IMR-90 (cell line): Measurements from ENCODE around the gene CETP. TPM values are rescaled to one million over a fixed set of nuclear protein-coding genes. Genes with fewer than 3 reads are reported as not detected.

ENCODE experiments used
- ATAC-seq: fragments of 200-7000 bp; cut with Tn5 transposase; 2 replicates; pipeline ENCODE4 v1.9.1; 2020; ENCODE audit warnings: low read depth, mild to moderate bottlenecking, moderate library complexity
- BruUV-seq: library from RNA; stranded (reverse); fragments of 400-500 nt; replicated peaks from 2 replicates; lab custom pipeline; 2021; lab: Mats Ljungman, UMichigan
- CTCF ChIA-PET: fragments of 300-600 bp; formaldehyde crosslinking; extraction: SDS; loops from one replicate; lab custom pipeline; 2021; ENCODE audit warnings: antibody characterized with exemption; lab: Yijun Ruan, JAX
- POLR2A ChIA-PET: fragments of 300-600 bp; sonication (Branson Sonifier 250); formaldehyde crosslinking; loops from one replicate; lab custom pipeline; 2022; ENCODE audit warnings: antibody characterized with exemption; ENCODE audit not compliant: unreplicated experiment; lab: Charles Lee
- DNase-seq: peaks from one replicate; pipeline ENCODE4 v3.0.0; 2013
- H2AFZ ChIP-seq: replicated peaks from 2 replicates; pipeline ENCODE3; 2013; ENCODE audit warnings: low read length, mild to moderate bottlenecking; ENCODE audit not compliant: poor library complexity
- H2AK5ac ChIP-seq: 2 replicates; pipeline ENCODE4 v1.6.1; 2013; ENCODE audit warnings: low read depth, low read length, inconsistent platforms
- H2AK9ac ChIP-seq: replicated peaks from 2 replicates; pipeline ENCODE3; 2013; ENCODE audit warnings: mild to moderate bottlenecking, low read depth, low read length, moderate library complexity; ENCODE audit not compliant: poor library complexity
- H2BK120ac ChIP-seq: 2 replicates; pipeline ENCODE4 v1.6.1; 2013; ENCODE audit warnings: low read depth, low read length, inconsistent platforms
- H2BK15ac ChIP-seq: 3 replicates; pipeline ENCODE4 v1.6.1; 2013; ENCODE audit warnings: low read depth, low read length, inconsistent platforms
- H2BK20ac ChIP-seq: 2 replicates; pipeline ENCODE4 v1.6.1; 2013; ENCODE audit warnings: low read depth, mild to moderate bottlenecking, inconsistent platforms, low read length, moderate library complexity
- H2BK5ac ChIP-seq: 2 replicates; pipeline ENCODE4 v1.6.1; 2013; ENCODE audit warnings: mild to moderate bottlenecking, low read depth, low read length, inconsistent platforms; ENCODE audit not compliant: poor library complexity, severe bottlenecking
- H3K14ac ChIP-seq: replicated peaks from 2 replicates; pipeline ENCODE4 v1.6.1; 2013; ENCODE audit warnings: low read depth, low read length, inconsistent platforms
- H3K18ac ChIP-seq: 2 replicates; pipeline ENCODE4 v1.6.1; 2013; ENCODE audit warnings: low read depth, low read length, control low read depth
- H3K23ac ChIP-seq: 2 replicates; pipeline ENCODE4 v1.6.1; 2013; ENCODE audit warnings: low read depth, low read length, inconsistent platforms
- H3K27ac ChIP-seq: 2 replicates; pipeline ENCODE4 v1.5.1; 2013; ENCODE audit warnings: mild to moderate bottlenecking, control low read depth, low read length; ENCODE audit not compliant: insufficient read depth
- H3K27me3 ChIP-seq: 2 replicates; pipeline ENCODE4 v1.6.1; 2013; ENCODE audit warnings: low read length; ENCODE audit not compliant: control insufficient read depth, insufficient read depth
- H3K36me3 ChIP-seq: 2 replicates; pipeline ENCODE4 v1.6.1; 2013; ENCODE audit warnings: low read length, mixed read lengths; ENCODE audit not compliant: control insufficient read depth, insufficient read depth
- H3K4ac ChIP-seq: 2 replicates; pipeline ENCODE4 v1.6.1; 2013; ENCODE audit warnings: low read depth, low read length, inconsistent platforms
- H3K4me1 ChIP-seq: 2 replicates; pipeline ENCODE4 v1.6.1; 2013; ENCODE audit warnings: low read length, mixed read lengths; ENCODE audit not compliant: control insufficient read depth, insufficient read depth
- H3K4me2 ChIP-seq: 2 replicates; pipeline ENCODE4 v1.6.1; 2013; ENCODE audit warnings: low read depth, mild to moderate bottlenecking, control low read depth, low read length, moderate library complexity
- H3K4me3 ChIP-seq: 2 replicates; pipeline ENCODE4 v1.5.1; 2013; ENCODE audit warnings: low read depth, mild to moderate bottlenecking, control low read depth, low read length, moderate library complexity; ENCODE audit not compliant: insufficient read depth
- H3K56ac ChIP-seq: 2 replicates; pipeline ENCODE4 v1.6.1; 2013; ENCODE audit warnings: low read length, inconsistent platforms; ENCODE audit not compliant: insufficient read depth; ENCODE audit errors: extremely low read depth
- H3K79me1 ChIP-seq, 2 experiments: 2 replicates each; pipeline ENCODE4 v1.6.1; 2013; ENCODE audit warnings: low read length in 2 of 2, inconsistent platforms in 1 of 2, low read depth in 1 of 2
- H3K9ac ChIP-seq: 2 replicates; pipeline ENCODE4 v1.6.1; 2013; ENCODE audit warnings: low read depth, low read length, control low read depth
- H3K9me1 ChIP-seq: 2 replicates; pipeline ENCODE4 v1.6.1; 2013; ENCODE audit warnings: low read length, inconsistent platforms; ENCODE audit not compliant: insufficient read depth
- H3K9me3 ChIP-seq: 2 replicates; pipeline ENCODE4 v1.6.1; 2013; ENCODE audit warnings: low read length; ENCODE audit not compliant: control insufficient read depth, insufficient read depth
- H4K20me1 ChIP-seq: 2 replicates; pipeline ENCODE4 v1.6.1; 2013; ENCODE audit warnings: low read length, inconsistent platforms; ENCODE audit not compliant: insufficient read depth
- H4K5ac ChIP-seq: 2 replicates; pipeline ENCODE4 v1.6.1; 2013; ENCODE audit warnings: mild to moderate bottlenecking, low read depth, low read length, control low read depth
- H4K8ac ChIP-seq, 2 experiments: 2 replicates each; pipeline ENCODE4 v1.6.1; 2013; ENCODE audit warnings: low read depth in 2 of 2, low read length in 2 of 2, control low read depth in 1 of 2, inconsistent platforms in 1 of 2
- H4K91ac ChIP-seq: 2 replicates; pipeline ENCODE4 v1.6.1; 2013; ENCODE audit warnings: low read depth, low read length, inconsistent platforms; ENCODE audit not compliant: insufficient read depth
- BHLHE40 ChIP-seq: fragments of 150-350 bp; IDR thresholded peaks from 2 replicates; pipeline ENCODE4 v1.6.1; 2016; ENCODE audit warnings: mild to moderate bottlenecking, low read depth, low read length
- CEBPB ChIP-seq: IDR thresholded peaks from 2 replicates; pipeline ENCODE4 v1.6.1; 2012; ENCODE audit warnings: low read depth, low read length, improper control_type of control experiment
- CHD1 ChIP-seq: IDR thresholded peaks from 2 replicates; pipeline ENCODE4 v1.6.1; 2012; ENCODE audit warnings: low read depth, low read length, improper control_type of control experiment
- CTCF ChIP-seq: conservative IDR thresholded peaks from 2 replicates; pipeline ENCODE4 v1.5.1; 2012; ENCODE audit warnings: mild to moderate bottlenecking, low read depth, low read length, improper control_type of control experiment
- FOS ChIP-seq: fragments of 150-350 bp; IDR thresholded peaks from 2 replicates; pipeline ENCODE4 v1.6.1; 2016; ENCODE audit warnings: low read depth, low read length
- MAFK ChIP-seq: IDR thresholded peaks from 2 replicates; pipeline ENCODE4 v1.6.1; 2012; ENCODE audit warnings: low read depth, low read length, improper control_type of control experiment
- MAZ ChIP-seq: IDR thresholded peaks from 2 replicates; pipeline ENCODE4 v1.6.1; 2012; ENCODE audit warnings: low read depth, mild to moderate bottlenecking, low read length, improper control_type of control experiment, moderate library complexity, borderline replicate concordance
- MXI1 ChIP-seq: IDR thresholded peaks from 2 replicates; pipeline ENCODE4 v1.6.1; 2012; ENCODE audit warnings: low read depth, mild to moderate bottlenecking, low read length, moderate library complexity, borderline replicate concordance
- NFE2L2 ChIP-seq: fragments of 150-350 bp; IDR thresholded peaks from 2 replicates; pipeline ENCODE4 v1.6.1; 2016; ENCODE audit warnings: low read depth, mild to moderate bottlenecking, low read length
- POLR2A ChIP-seq: IDR thresholded peaks from 2 replicates; pipeline ENCODE4 v1.6.1; 2012; ENCODE audit warnings: mild to moderate bottlenecking, low read depth, low read length
- RAD21 ChIP-seq: IDR thresholded peaks from 2 replicates; pipeline ENCODE4 v1.6.1; 2012; ENCODE audit warnings: low read length, improper control_type of control experiment
- RCOR1 ChIP-seq: IDR thresholded peaks from 2 replicates; pipeline ENCODE4 v1.6.1; 2012; ENCODE audit warnings: mild to moderate bottlenecking, low read length, improper control_type of control experiment; ENCODE audit not compliant: insufficient replicate concordance
- RFX5 ChIP-seq: IDR thresholded peaks from 2 replicates; pipeline ENCODE4 v1.8.0; 2012; ENCODE audit warnings: low read depth, mild to moderate bottlenecking, low read length, moderate library complexity
- SMC3 ChIP-seq: fragments of 150-350 bp; IDR thresholded peaks from 2 replicates; pipeline ENCODE4 v1.6.1; 2016; ENCODE audit warnings: low read depth, mild to moderate bottlenecking, antibody characterized with exemption, low read length, moderate library complexity
- USF2 ChIP-seq: fragments of 150-350 bp; IDR thresholded peaks from 2 replicates; pipeline ENCODE4 v1.6.1; 2017; ENCODE audit warnings: mild to moderate bottlenecking, antibody characterized with exemption, low read length, low read depth
- WGBS, 2 experiments: methylation state at CpG; one replicate each; pipeline versions ENCODE4 v1.1.5 to v1.1.7; 2013; ENCODE audit warnings: missing lambda C conversion rate in 2 of 2; ENCODE audit not compliant: insufficient read length in 1 of 2; ENCODE audit errors: extremely low coverage in 2 of 2; 5-methylcytosine and 5-hydroxymethylcytosine counted together
- dilution Hi-C: fragments of 300-500 bp; cut with HindIII; formaldehyde crosslinking; loops from one replicate; pipeline ENCODE4 v1.14.3; 2018; ENCODE audit warnings: low sequenced_read_pairs; ENCODE audit not compliant: unreplicated experiment
- in situ Hi-C: fragments of 300-500 bp; cut with MboI; formaldehyde crosslinking; loops from 3 replicates; pipeline ENCODE4 v1.14.3; 2019; ENCODE audit warnings: low sequenced_read_pairs, inconsistent platforms, mixed read lengths
- intact Hi-C: fragments of 100-400 bp; cut with micrococcal nuclease; formaldehyde crosslinking; loops from 2 replicates; pipeline ENCODE4 v1.10.0; 2022
- polyA plus RNA-seq, 3 experiments: library from polyadenylated mRNA; depleted of rRNA; stranded (reverse); fragments of >200 nt; gene quantifications; 2 replicates each; pipeline ENCODE4 v1.2.3, GENCODE V29; 2012; ENCODE audit warnings: low replicate concordance in 1 of 3
- total RNA-seq: library from RNA; depleted of rRNA; stranded (reverse); fragments of >200 nt; gene quantifications from 2 replicates; pipeline ENCODE4 v1.2.3, GENCODE V29; 2012
- TF ChIP-seq, protein P1 (sequence below): fragments of 150-350 bp; IDR thresholded peaks from 2 replicates; pipeline ENCODE4 v1.6.1; 2016; ENCODE audit warnings: low read depth, mild to moderate bottlenecking, low read length, moderate library complexity, borderline replicate concordance

Gene CETP
- total and polyA plus RNA-seq, 2 of the 4 experiments (the other 2 are of a cell fraction), result not detected

GRCh38 chr16:56989988-56990387 is 28.2 kb downstream of the CETP start:
- H3K36me3 ChIP-seq, result no peaks in the 10 kb centered on the region; the same call in 1 of the 2 replicates
- H4K91ac ChIP-seq, result peak overlapping the region; percentile 96
- no peak for DNase-seq
- H3K4me1 ChIP-seq, result peaks cover 29% of the 10 kb centered on the region
- H2BK120ac ChIP-seq, result peak overlapping the region; percentile 97
- H4K20me1 ChIP-seq, result no peaks in the 10 kb centered on the region
- intact Hi-C loops, result loop anchor here (2.0 kb wide), 1 partner anchor 55 kb away; no protein-coding TSS in a partner anchor
- H3K4me3 ChIP-seq, result peak overlapping the region; percentile 69
- in situ Hi-C loops, result no loop called here
- H3K18ac ChIP-seq, result peak overlapping the region; percentile 42; the same call in 1 of the 2 replicates
- H4K5ac ChIP-seq, result no peak overlapping the region
- peak overlapping the region; percentile 99 for H2AK9ac ChIP-seq
- CTCF ChIA-PET, result interaction anchor here (0.5 to 0.8 kb wide), 3 partner anchors 16 to 196 kb away, joined by 3 to 9 read pairs (median 4); partner anchors contain the start of genes PSME3IP1 and RSPRY1
- no peak for TF ChIP-seq USF2
- no peak for TF ChIP-seq MXI1
- TF ChIP-seq FOS, result no peak
- TF ChIP-seq, protein P1, sequence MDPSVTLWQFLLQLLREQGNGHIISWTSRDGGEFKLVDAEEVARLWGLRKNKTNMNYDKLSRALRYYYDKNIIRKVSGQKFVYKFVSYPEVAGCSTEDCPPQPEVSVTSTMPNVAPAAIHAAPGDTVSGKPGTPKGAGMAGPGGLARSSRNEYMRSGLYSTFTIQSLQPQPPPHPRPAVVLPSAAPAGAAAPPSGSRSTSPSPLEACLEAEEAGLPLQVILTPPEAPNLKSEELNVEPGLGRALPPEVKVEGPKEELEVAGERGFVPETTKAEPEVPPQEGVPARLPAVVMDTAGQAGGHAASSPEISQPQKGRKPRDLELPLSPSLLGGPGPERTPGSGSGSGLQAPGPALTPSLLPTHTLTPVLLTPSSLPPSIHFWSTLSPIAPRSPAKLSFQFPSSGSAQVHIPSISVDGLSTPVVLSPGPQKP, result no peak
- no peak for TF ChIP-seq CHD1
- no peak for TF ChIP-seq RAD21
- no peak for TF ChIP-seq POLR2A
- TF ChIP-seq RFX5, result no peak
- no peak for TF ChIP-seq BHLHE40
- TF ChIP-seq CTCF, result no peak
- TF ChIP-seq SMC3, result no peak
- no peak for TF ChIP-seq MAFK
- no peak for TF ChIP-seq MAZ
- no peak for TF ChIP-seq RCOR1
- no peak for TF ChIP-seq CEBPB
- TF ChIP-seq NFE2L2, result no peak
- H3K14ac ChIP-seq, result peak overlapping the region; percentile 97
- H3K27ac ChIP-seq, result peak overlapping the region; percentile 76
- peak overlapping the region; percentile 61 for H2BK5ac ChIP-seq
- dilution Hi-C loops, result no loop called here
- H3K23ac ChIP-seq, result peak overlapping the region; percentile 97
- ATAC-seq, result no peak
- BruUV-seq, result no TSS peak
- H3K4ac ChIP-seq, result peak overlapping the region; percentile 99; the same call in 1 of the 2 replicates
- H2AK5ac ChIP-seq, result peak overlapping the region; percentile 79; the same call in 1 of the 2 replicates
- H3K9ac ChIP-seq, result peak overlapping the region; percentile 87
- H3K4me2 ChIP-seq, result peak overlapping the region; percentile 94
- no peaks in the 10 kb centered on the region for H3K9me3 ChIP-seq
- H3K79me1 ChIP-seq, result peaks cover 20 to 73% of the 10 kb centered on the region in 2 experiments
- POLR2A ChIA-PET, result no interaction called here
- H2BK15ac ChIP-seq, result peak overlapping the region; percentile 89; the same call in 1 of the 3 replicates
- peaks cover 26% of the 10 kb centered on the region for H3K9me1 ChIP-seq
- H4K8ac ChIP-seq, result peak overlapping the region; percentile 82 to 89
- peak overlapping the region; percentile 98 for H2AFZ ChIP-seq
- no peaks in the 10 kb centered on the region for H3K27me3 ChIP-seq
- H3K56ac ChIP-seq, result peak overlapping the region; percentile 96
- H2BK20ac ChIP-seq, result no peak overlapping the region
- WGBS, 2 experiments, result no CpG with 5 or more reads among the region's 7 CpGs
